Type B pancreatic cell (in vitro differentiated cells): ENCODE data around the gene NOS1AP. TPM values are rescaled to one million over a fixed set of nuclear protein-coding genes. Genes with fewer than 3 reads are reported as not detected.
A peak's percentile ranks its signal among the peaks of the same experiment; 100 is the strongest.

Experiments used
- DNase-seq: peaks from one replicate; pipeline ENCODE4 v3.0.0; 2021; ENCODE audit warnings: mixed read lengths; ENCODE audit not compliant: unreplicated experiment; ENCODE audit errors: extremely low spot score
- H3K27ac Mint-ChIP-seq: 2 replicates; pipeline ENCODE4 v1.8.0; 2021; ENCODE audit warnings: mild to moderate bottlenecking, mixed read lengths
- H3K27me3 Mint-ChIP-seq: 2 replicates; pipeline ENCODE4 v1.8.0; 2021; ENCODE audit warnings: mixed read lengths
- H3K36me3 Mint-ChIP-seq: 2 replicates; pipeline ENCODE4 v1.8.0; 2021; ENCODE audit warnings: mixed read lengths
- H3K4me1 Mint-ChIP-seq: one replicate; pipeline ENCODE4 v1.8.0; 2021; ENCODE audit warnings: mixed read lengths; ENCODE audit not compliant: unreplicated experiment
- H3K4me3 Mint-ChIP-seq: 2 replicates; pipeline ENCODE4 v1.8.0; 2021; ENCODE audit warnings: mild to moderate bottlenecking, mixed read lengths
- H3K9me3 Mint-ChIP-seq: 2 replicates; pipeline ENCODE4 v1.8.0; 2021; ENCODE audit warnings: mixed read lengths
- total RNA-seq: library from RNA; stranded (reverse); gene quantifications from 2 replicates; pipeline ENCODE4 v1.2.1, GENCODE V29; 2021; ENCODE audit warnings: low replicate concordance
- TF ChIP-seq, protein P1 (sequence below): fragments of 200-600 bp; sonication (generic); conservative IDR thresholded peaks from 2 replicates; pipeline ENCODE4 v1.5.0; 2021; ENCODE audit warnings: antibody characterized with exemption, mild to moderate bottlenecking

Gene NOS1AP
- total RNA-seq, 1 donor from 2014 or later = 10.4 TPM

DNA sequence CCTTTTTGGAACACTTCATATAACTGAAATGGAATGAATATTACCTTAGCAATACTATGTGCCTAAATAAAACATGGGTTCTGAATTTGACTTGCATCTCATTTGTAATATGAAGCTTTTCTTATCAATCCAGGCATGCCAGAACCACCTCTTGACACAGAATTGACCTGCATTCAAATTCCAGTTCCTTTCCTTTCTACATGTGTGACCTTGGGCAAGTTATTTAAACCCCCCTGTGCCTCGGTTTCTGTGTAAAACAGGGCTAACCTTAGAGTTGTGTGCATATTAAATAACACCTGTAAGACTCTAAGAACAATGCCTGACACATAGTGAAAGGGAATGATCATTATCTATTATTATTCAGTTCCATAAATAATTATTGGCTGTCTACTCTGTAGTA, 2.0 kb upstream of the NOS1AP start:
- H3K27me3 Mint-ChIP-seq = peaks cover 19% of the 10 kb centered on the region
- H3K9me3 Mint-ChIP-seq = no peaks in the 10 kb centered on the region
- no peak overlapping the region for H3K27ac Mint-ChIP-seq
- peaks cover 39% of the 10 kb centered on the region for H3K4me1 Mint-ChIP-seq
- H3K4me3 Mint-ChIP-seq = peak overlapping the region; percentile 53
- H3K36me3 Mint-ChIP-seq = no peaks in the 10 kb centered on the region
- no peak for DNase-seq
- TF ChIP-seq, protein P1, sequence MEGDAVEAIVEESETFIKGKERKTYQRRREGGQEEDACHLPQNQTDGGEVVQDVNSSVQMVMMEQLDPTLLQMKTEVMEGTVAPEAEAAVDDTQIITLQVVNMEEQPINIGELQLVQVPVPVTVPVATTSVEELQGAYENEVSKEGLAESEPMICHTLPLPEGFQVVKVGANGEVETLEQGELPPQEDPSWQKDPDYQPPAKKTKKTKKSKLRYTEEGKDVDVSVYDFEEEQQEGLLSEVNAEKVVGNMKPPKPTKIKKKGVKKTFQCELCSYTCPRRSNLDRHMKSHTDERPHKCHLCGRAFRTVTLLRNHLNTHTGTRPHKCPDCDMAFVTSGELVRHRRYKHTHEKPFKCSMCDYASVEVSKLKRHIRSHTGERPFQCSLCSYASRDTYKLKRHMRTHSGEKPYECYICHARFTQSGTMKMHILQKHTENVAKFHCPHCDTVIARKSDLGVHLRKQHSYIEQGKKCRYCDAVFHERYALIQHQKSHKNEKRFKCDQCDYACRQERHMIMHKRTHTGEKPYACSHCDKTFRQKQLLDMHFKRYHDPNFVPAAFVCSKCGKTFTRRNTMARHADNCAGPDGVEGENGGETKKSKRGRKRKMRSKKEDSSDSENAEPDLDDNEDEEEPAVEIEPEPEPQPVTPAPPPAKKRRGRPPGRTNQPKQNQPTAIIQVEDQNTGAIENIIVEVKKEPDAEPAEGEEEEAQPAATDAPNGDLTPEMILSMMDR = no peak

DNA sequence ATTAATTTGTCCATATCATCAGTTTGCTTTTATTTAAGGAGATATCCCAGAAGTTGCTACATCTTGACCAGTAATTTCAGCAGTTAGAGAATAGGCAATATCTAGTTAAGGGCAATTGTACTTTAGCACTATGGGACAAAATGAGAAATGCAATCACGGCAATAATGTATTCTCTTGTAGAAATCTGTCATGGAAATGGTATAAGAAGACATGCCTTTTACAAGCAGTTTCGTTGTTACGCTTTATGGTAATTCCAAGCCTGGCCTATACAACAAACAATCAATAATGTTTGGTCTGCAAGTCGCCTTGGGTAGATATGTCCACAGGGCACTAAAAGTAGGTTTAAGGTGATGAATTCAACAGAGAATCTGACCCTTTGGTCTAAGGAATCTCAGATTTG, 1.2 kb upstream of the NOS1AP start:
- H3K9me3 Mint-ChIP-seq = no peaks in the 10 kb centered on the region
- H3K27ac Mint-ChIP-seq = no peak overlapping the region
- peaks cover 31% of the 10 kb centered on the region for H3K4me1 Mint-ChIP-seq
- H3K36me3 Mint-ChIP-seq = no peaks in the 10 kb centered on the region
- H3K27me3 Mint-ChIP-seq = peaks cover 20% of the 10 kb centered on the region
- H3K4me3 Mint-ChIP-seq = peak overlapping the region; percentile 78
- TF ChIP-seq, protein P1 = no peak
- no peak for DNase-seq

DNA sequence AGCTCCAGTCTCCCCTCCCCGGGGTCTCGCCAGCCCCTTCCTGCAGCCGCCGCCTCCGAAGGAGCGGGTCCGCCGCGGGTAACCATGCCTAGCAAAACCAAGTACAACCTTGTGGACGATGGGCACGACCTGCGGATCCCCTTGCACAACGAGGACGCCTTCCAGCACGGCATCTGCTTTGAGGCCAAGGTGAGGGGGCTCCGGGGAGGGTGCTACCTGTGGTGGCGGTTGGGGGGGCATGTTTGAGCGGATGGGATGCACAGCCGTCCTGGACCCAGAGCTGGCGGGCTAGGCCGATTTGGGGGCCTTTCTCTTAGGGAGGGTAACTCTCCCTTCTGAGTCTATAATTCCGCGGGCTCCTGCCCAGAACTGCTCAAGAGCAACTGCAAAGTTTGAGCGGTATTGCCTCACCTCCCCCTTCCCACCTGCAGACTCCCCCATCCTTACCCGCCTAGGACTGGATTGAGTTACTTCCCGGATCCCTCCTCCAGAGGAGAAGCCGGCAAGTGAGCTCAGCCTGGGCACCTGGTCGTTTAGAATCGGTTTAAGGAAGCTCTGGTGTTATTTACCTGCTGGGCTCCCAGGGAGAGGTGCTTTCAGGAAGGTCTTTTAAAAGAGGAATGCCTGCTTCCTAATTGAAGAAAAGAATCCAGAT, 730 bp downstream of the NOS1AP start:
- peak; percentile 71 for DNase-seq
- Mint-ChIP-seq H3K4me1 (peaks cover 19% of the 10 kb centered on the region), H3K36me3 (peaks cover 13% of the 10 kb centered on the region), H3K27ac (peak overlapping the region; percentile 69), H3K4me3 (peak overlapping the region; percentile 75), H3K9me3 (peaks cover 6% of the 10 kb centered on the region), H3K27me3 (peaks cover 18% of the 10 kb centered on the region)
- TF ChIP-seq, protein P1 = no peak

DNA sequence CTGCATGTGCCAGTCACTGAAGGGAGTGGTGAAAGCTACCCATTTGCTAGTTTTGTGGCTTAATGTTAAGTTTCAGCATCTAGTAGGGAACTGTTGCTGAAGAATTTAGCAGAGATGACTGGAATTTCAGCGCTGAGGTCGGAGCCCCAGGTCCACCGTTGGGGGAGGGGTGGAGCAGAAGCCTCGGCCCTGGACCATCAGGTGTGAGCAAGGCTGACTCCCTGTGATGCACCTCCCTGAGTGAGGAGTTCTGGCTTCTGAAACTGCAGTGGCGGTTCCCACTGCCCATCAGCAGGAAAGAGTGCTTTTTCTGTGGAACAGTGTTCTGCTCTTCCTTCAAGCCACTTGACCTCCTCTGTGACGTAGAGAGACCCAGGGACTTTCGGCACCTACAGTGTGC, 1.3 kb downstream of the NOS1AP start:
- H3K36me3 Mint-ChIP-seq = peaks cover 18% of the 10 kb centered on the region
- peaks cover 6% of the 10 kb centered on the region for H3K9me3 Mint-ChIP-seq
- DNase-seq = no peak
- no peak overlapping the region for H3K27ac Mint-ChIP-seq
- H3K27me3 Mint-ChIP-seq = peaks cover 16% of the 10 kb centered on the region
- H3K4me1 Mint-ChIP-seq = peaks cover 16% of the 10 kb centered on the region
- peak overlapping the region; percentile 75 for H3K4me3 Mint-ChIP-seq
- TF ChIP-seq, protein P1 = no peak

DNA sequence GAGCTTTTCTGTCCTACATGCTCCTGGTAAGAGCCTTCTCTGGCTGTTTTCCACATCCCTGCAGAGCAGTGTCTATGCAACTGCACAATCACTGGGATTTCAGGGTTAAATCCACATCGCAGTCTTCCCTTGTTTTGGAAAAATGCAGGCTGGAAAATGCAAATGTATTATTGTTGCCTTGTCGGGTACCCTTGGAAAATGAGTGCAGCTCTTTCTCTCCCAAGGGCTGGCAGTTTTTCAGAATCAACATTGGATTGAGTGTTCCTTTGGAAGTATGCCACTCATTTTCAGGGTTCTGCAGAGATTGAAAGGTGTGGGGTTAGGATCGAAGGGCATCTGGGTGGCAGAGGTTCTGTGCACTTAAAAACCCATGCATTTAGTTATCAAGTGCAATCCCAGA, 3.2 kb downstream of the NOS1AP start:
- no peak overlapping the region for H3K27ac Mint-ChIP-seq
- H3K4me3 Mint-ChIP-seq = peak overlapping the region; percentile 11
- H3K4me1 Mint-ChIP-seq = peaks cover 19% of the 10 kb centered on the region
- peaks cover 25% of the 10 kb centered on the region for H3K36me3 Mint-ChIP-seq
- TF ChIP-seq, protein P1 = no peak
- no peak for DNase-seq
- H3K27me3 Mint-ChIP-seq = peaks cover 16% of the 10 kb centered on the region
- peaks cover 7% of the 10 kb centered on the region for H3K9me3 Mint-ChIP-seq
